CD4-positive, alpha-beta memory T cell (primary cell): ENCODE data around the gene PPP1R1C. TPM values are rescaled to one million over a fixed set of nuclear protein-coding genes. Genes with fewer than 3 reads are reported as not detected.

Source experiments
- CTCF ChIA-PET: fragments of 350-600 bp; sonication (Branson Sonifier 250); formaldehyde crosslinking; loops from one replicate; lab custom pipeline; 2021; ENCODE audit warnings: inconsistent platforms; ENCODE audit not compliant: partially characterized antibody; lab: Charles Lee
- POLR2A ChIA-PET: fragments of 350-600 bp; sonication (Branson Sonifier 250); formaldehyde crosslinking; loops from one replicate; lab custom pipeline; 2021; ENCODE audit not compliant: partially characterized antibody; lab: Charles Lee
- DNase-seq, 5 donors: peaks; one replicate each; pipeline versions ENCODE4 v3.0.0 to v3.0.0-alpha.2; 2020 to 2022; ENCODE audit warnings: mixed read lengths in 1 of 5
- H3K27ac ChIP-seq: one replicate; pipeline ENCODE4 v1.7.0; 2013; ENCODE audit warnings: low read depth, low read length
- H3K27me3 ChIP-seq: 2 replicates; pipeline ENCODE4 v1.7.0; 2013; ENCODE audit warnings: mild to moderate bottlenecking, low read length, moderate library complexity; ENCODE audit not compliant: insufficient read depth
- H3K36me3 ChIP-seq: 2 replicates; pipeline ENCODE4 v1.7.0; 2013; ENCODE audit warnings: mild to moderate bottlenecking, low read length, moderate library complexity; ENCODE audit not compliant: insufficient read depth
- H3K4me1 ChIP-seq: 2 replicates; pipeline ENCODE4 v1.7.0; 2013; ENCODE audit warnings: mild to moderate bottlenecking, low read length, moderate library complexity; ENCODE audit not compliant: insufficient read depth
- H3K4me3 ChIP-seq, 2 donors: one replicate each; pipeline ENCODE4 v1.7.0; 2013; ENCODE audit warnings: low read length in 2 of 2, mild to moderate bottlenecking in 1 of 2
- H3K9me3 ChIP-seq, 2 donors: one replicate each; pipeline ENCODE4 v1.7.0; 2013; ENCODE audit warnings: low read length in 2 of 2, control low read depth in 1 of 2; ENCODE audit not compliant: control insufficient read depth in 1 of 2
- H3K27ac Mint-ChIP-seq, 7 donors: one replicate each; pipeline ENCODE4 v1.8.0; 2020 to 2021; ENCODE audit warnings: mixed read lengths in 7 of 7, mild to moderate bottlenecking in 6 of 7, inconsistent platforms in 3 of 7, moderate library complexity in 3 of 7
- H3K27me3 Mint-ChIP-seq, 2 donors: one replicate each; pipeline ENCODE4 v1.8.0; 2020 to 2021; ENCODE audit warnings: mixed read lengths in 2 of 2
- H3K36me3 Mint-ChIP-seq, 2 donors: one replicate each; pipeline ENCODE4 v1.8.0; 2020 to 2021; ENCODE audit warnings: mixed read lengths in 2 of 2, inconsistent platforms in 1 of 2, mild to moderate bottlenecking in 1 of 2
- H3K4me1 Mint-ChIP-seq, 4 donors: one replicate each; pipeline ENCODE4 v1.8.0; 2020 to 2021; ENCODE audit warnings: mixed read lengths in 4 of 4, mild to moderate bottlenecking in 1 of 4
- H3K4me3 Mint-ChIP-seq, 8 donors: one replicate each; pipeline ENCODE4 v1.8.0; 2020 to 2021; ENCODE audit warnings: mixed read lengths in 8 of 8, mild to moderate bottlenecking in 7 of 8, moderate library complexity in 6 of 8, inconsistent platforms in 3 of 8
- H3K9me3 Mint-ChIP-seq, 8 donors: one replicate each; pipeline ENCODE4 v1.8.0; 2020 to 2021; ENCODE audit warnings: mixed read lengths in 8 of 8, mild to moderate bottlenecking in 5 of 8, inconsistent platforms in 3 of 8, moderate library complexity in 1 of 8
- intact Hi-C: fragments of 100-400 bp; cut with micrococcal nuclease; formaldehyde crosslinking; loops from one replicate; pipeline ENCODE4 v1.15.1; 2023
- polyA plus RNA-seq, 2 donors: library from polyadenylated mRNA; unstranded; fragments of 300-500 nt; fragmentation: Illumina TruSeq; gene quantifications; one replicate each; pipeline ENCODE4 v1.2.3, GENCODE V29; 2021
- total RNA-seq, 2 experiments: library from RNA; stranded (reverse); gene quantifications; one replicate each; pipeline ENCODE4 v1.2.3, GENCODE V29; 2021

PPP1R1C gene
- total and polyA plus RNA-seq, 4 experiments from 2014 or later = not detected

DNA sequence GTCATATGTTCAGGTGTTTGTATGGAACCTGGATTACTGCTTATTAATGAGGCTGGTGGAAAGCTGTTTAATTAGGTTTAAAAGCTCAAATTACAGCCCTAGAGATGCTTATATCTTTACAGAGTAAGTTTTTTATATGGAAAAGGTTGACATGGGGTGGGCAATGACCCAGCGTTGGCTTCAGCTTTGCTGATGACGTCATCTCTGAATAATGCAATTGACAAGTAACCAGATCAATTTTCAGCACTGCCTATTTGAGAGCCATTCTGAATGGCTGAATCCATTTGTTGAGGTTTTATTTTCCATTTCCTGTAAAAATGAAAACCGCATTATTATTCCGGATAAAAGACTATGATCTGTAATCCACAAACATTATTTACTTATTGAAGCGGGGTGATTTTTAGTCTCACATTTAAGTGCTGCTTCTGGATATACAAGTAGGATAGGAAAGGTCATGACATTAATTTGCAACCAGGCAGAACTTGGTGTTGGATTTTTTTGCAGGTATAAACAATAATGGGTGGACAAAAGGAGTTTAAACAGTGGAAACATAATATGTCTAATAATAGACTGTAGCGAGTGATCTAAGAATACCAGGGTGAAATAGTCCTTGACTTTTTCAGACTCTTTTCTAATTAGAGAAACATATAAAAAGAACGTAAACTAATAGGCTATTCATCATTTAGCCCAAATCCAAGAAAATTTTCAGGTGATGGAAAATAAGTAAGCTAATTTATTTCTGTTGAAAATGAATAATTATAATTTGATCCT lies 2.7 kb downstream of the PPP1R1C start:
- ChIA-PET CTCF (interaction anchor here (1.3 kb wide), 1 partner anchor 34 kb away, joined by 3 read pairs; no protein-coding TSS in a partner anchor), POLR2A (no interaction called here)
- H3K36me3 Mint-ChIP-seq = no peaks in the 10 kb centered on the region
- Histone ChIP-seq H3K9me3 (no peaks in the 10 kb centered on the region), H3K4me3 (no peak overlapping the region), H3K27ac (no peak overlapping the region), H3K36me3 (no peaks in the 10 kb centered on the region), H3K27me3 (no peaks in the 10 kb centered on the region), H3K4me1 (no peaks in the 10 kb centered on the region)
- peaks cover 3 to 5% of the 10 kb centered on the region in 2 donors for H3K27me3 Mint-ChIP-seq
- H3K27ac Mint-ChIP-seq = no peak overlapping the region
- intact Hi-C loops = no loop called here
- no peaks in the 10 kb centered on the region for H3K9me3 Mint-ChIP-seq
- H3K4me1 Mint-ChIP-seq = peaks cover 0 to 1% (median 0%) of the 10 kb centered on the region in 4 donors
- no peak for DNase-seq
- no peak overlapping the region for H3K4me3 Mint-ChIP-seq

DNA sequence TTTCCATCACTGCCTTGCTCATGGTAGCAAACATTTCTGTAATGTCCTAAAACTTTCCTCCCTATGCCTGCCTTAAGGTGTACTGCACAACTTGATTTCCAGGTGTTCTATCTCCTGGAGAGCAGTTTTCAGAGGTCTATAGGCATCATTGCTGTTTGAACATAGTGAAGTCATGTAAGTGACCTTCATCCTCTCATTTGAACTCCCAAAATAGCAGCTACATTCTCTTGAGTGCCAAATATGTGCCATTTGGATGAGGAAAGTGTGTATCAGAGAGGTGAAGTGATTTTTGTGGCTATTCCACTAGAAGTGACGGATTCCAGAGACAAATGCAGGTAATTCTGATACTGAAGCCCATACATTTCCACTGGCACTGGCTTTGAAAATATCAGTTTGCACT lies 3.4 kb downstream of the PPP1R1C start:
- no peaks in the 10 kb centered on the region for H3K36me3 Mint-ChIP-seq
- DNase-seq = no peak
- CTCF ChIA-PET = no interaction called here
- POLR2A ChIA-PET = no interaction called here
- intact Hi-C loops = no loop called here
- H3K4me1 Mint-ChIP-seq = peaks cover 0 to 1% (median 0%) of the 10 kb centered on the region in 4 donors
- peaks cover 3 to 5% of the 10 kb centered on the region in 2 donors for H3K27me3 Mint-ChIP-seq
- Histone ChIP-seq H3K27ac (no peak overlapping the region), H3K4me3 (no peak overlapping the region), H3K9me3 (no peaks in the 10 kb centered on the region), H3K27me3 (no peaks in the 10 kb centered on the region), H3K4me1 (no peaks in the 10 kb centered on the region), H3K36me3 (no peaks in the 10 kb centered on the region)
- H3K9me3 Mint-ChIP-seq = no peaks in the 10 kb centered on the region
- H3K27ac Mint-ChIP-seq = no peak overlapping the region
- H3K4me3 Mint-ChIP-seq = no peak overlapping the region

DNA sequence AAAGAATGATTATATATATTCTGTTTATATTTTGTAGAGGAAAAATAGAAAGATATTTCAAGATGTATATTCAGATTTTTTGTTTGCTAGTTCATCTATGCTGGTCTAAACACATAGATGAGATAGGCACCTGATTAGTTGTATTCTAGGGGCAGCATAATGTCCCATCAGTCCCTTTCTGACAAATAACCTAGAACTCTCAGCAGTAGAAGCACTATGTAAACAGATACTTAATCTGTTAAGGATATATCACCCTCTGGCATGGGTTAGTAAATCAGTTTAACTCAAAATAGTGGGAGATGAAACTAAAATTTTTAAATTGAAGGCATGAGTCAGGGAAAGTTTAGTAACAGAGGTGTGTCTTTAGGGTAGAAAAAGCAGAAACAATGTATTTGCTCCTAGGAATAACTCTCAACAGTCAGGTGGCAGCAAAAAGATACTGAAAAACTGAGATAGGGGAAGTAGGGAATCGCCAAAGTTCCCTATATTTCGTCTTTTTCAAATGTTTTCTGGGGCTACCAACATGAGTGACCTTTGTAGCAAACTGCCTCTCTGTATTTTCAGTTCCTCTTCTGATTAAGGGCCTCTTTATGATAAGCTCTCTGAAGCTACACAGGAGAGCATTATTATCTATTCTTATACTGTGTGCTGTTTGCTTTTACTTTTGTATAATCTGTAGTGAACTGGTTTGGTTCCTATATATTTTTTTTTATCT lies 5.7 kb downstream of the PPP1R1C start:
- Histone ChIP-seq H3K4me1 (no peaks in the 10 kb centered on the region), H3K27me3 (no peaks in the 10 kb centered on the region), H3K27ac (no peak overlapping the region), H3K4me3 (no peak overlapping the region), H3K9me3 (no peaks in the 10 kb centered on the region), H3K36me3 (no peaks in the 10 kb centered on the region)
- ChIA-PET CTCF (no interaction called here), POLR2A (no interaction called here)
- no peaks in the 10 kb centered on the region for H3K9me3 Mint-ChIP-seq
- H3K27me3 Mint-ChIP-seq = peaks cover 3 to 6% of the 10 kb centered on the region in 2 donors
- DNase-seq = no peak
- no peak overlapping the region for H3K4me3 Mint-ChIP-seq
- no peaks in the 10 kb centered on the region for H3K36me3 Mint-ChIP-seq
- intact Hi-C loops = no loop called here
- no peak overlapping the region for H3K27ac Mint-ChIP-seq
- H3K4me1 Mint-ChIP-seq = no peaks in the 10 kb centered on the region

DNA sequence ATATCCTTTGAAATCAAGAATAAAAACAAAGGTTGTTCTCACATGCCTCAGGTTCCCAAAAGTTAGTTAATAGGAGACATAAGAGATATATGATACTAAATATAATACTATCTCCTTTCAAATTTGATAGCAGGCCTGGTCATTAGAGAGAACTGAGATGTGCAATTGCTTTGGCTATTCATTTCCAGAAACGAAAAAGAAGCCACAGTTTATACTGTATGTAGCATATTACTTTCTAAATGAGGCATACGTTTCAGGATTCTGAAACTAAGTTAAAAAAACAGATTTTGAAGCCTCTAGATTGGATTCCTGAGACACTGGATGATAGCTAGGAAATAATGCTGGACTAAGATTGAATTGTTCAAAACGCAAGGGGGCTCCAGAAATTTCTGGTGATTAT lies 7.1 kb downstream of the PPP1R1C start:
- no peaks in the 10 kb centered on the region for H3K36me3 ChIP-seq
- Mint-ChIP-seq H3K9me3 (no peaks in the 10 kb centered on the region), H3K4me1 (peaks cover 0 to 2% (median under 1%) of the 10 kb centered on the region in 4 donors), H3K4me3 (no peak overlapping the region), H3K27me3 (peaks cover 3 to 6% of the 10 kb centered on the region in 2 donors), H3K27ac (no peak overlapping the region), H3K36me3 (no peaks in the 10 kb centered on the region)
- ChIA-PET POLR2A (no interaction called here), CTCF (no interaction called here)
- H3K27ac ChIP-seq = no peak overlapping the region
- intact Hi-C loops = no loop called here
- H3K9me3 ChIP-seq = no peaks in the 10 kb centered on the region
- no peak overlapping the region for H3K4me3 ChIP-seq
- DNase-seq = no peak
- no peaks in the 10 kb centered on the region for H3K27me3 ChIP-seq
- H3K4me1 ChIP-seq = no peaks in the 10 kb centered on the region

DNA sequence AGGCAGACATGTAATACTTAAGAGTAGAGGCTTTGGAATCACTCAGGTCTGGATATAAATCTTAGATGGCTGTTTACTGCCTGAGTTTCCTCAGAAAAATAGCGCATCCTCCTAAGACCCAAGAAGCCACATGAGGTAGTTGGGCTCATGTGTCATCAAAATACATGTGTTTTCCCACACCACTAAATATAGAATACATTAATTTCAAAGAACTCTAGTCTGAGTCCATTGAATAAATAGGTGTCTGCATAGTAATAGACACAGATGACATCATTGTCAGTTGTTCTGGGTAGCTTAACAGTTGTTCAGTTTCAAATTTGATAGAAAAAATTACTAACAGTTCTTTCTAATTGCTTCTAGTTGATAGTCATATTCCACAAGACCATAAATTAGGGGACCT lies 9.6 kb downstream of the PPP1R1C start:
- no peak overlapping the region for H3K27ac ChIP-seq
- intact Hi-C loops = no loop called here
- Mint-ChIP-seq H3K36me3 (no peaks in the 10 kb centered on the region), H3K4me3 (no peak overlapping the region), H3K4me1 (peaks cover 0 to 11% (median 5%) of the 10 kb centered on the region in 4 donors), H3K27ac (no peak overlapping the region), H3K27me3 (peaks cover 0 to 2% of the 10 kb centered on the region in 2 donors), H3K9me3 (no peaks in the 10 kb centered on the region)
- CTCF ChIA-PET = no interaction called here
- H3K4me1 ChIP-seq = no peaks in the 10 kb centered on the region
- POLR2A ChIA-PET = no interaction called here
- H3K36me3 ChIP-seq = no peaks in the 10 kb centered on the region
- no peaks in the 10 kb centered on the region for H3K9me3 ChIP-seq
- DNase-seq = no peak
- no peak overlapping the region for H3K4me3 ChIP-seq
- H3K27me3 ChIP-seq = no peaks in the 10 kb centered on the region

DNA sequence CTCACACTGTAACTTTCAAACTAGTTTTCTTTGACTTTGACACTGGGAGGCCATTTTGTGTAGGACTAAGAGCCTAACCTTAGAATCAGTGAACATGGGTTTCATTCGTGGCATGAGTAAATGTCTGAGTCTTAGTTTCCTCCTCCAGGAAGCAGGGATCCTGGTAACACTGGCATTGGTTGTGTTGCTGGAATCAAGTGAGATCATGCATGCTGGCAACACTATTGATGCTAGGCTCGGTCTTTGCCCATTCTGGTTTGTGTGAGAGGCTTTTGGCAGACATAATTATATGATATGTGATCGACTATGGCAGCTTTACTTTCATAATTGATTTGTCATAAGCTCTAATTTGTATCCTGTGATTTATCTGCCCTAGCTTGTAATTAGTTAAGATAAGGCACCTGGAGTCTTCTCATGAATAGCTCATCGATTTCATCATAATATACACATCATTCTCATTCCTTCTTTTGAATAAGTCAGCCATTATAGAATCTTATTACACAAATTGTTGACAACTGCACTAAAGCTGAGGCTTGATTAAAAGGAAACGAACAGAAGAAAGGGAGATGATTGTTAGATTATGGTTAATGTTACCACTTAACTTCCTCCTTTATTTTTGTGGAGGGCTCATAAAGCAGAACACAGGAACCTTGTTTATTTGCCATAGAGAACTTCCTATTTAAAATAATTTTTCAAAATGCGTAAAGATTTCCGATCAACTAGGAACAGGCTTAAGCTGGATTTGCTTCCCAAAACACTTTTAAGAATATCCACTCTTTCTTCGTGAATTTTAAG lies 12.6 kb downstream of the PPP1R1C start:
- Mint-ChIP-seq H3K4me1 (peaks cover 0 to 11% (median 5%) of the 10 kb centered on the region in 4 donors), H3K4me3 (peak overlapping the region in 1 of 8 donors; percentile 17), H3K9me3 (no peaks in the 10 kb centered on the region), H3K27me3 (peaks cover 0 to 2% of the 10 kb centered on the region in 2 donors), H3K36me3 (no peaks in the 10 kb centered on the region), H3K27ac (peak overlapping the region in 1 of 7 donors; percentile 0)
- ChIA-PET CTCF (interaction anchor here (0.5 kb wide), 1 partner anchor 8 kb away, joined by 3 read pairs; no protein-coding TSS in a partner anchor), POLR2A (no interaction called here)
- H3K27me3 ChIP-seq = no peaks in the 10 kb centered on the region
- no peaks in the 10 kb centered on the region for H3K9me3 ChIP-seq
- H3K4me3 ChIP-seq = no peak overlapping the region
- intact Hi-C loops = no loop called here
- H3K4me1 ChIP-seq = no peaks in the 10 kb centered on the region
- no peak for DNase-seq
- no peaks in the 10 kb centered on the region for H3K36me3 ChIP-seq
- H3K27ac ChIP-seq = no peak overlapping the region
